Fibroblast of mammary gland (primary cell): ENCODE measurements around the gene PGPEP1.
A peak's percentile ranks its signal among the peaks of the same experiment; 100 is the strongest.

Source experiments
- DNase-seq: peaks from one replicate; pipeline ENCODE4 v3.0.0-alpha.2; 2010; ENCODE audit warnings: low read depth
- H3K4me3 ChIP-seq: 2 replicates; pipeline ENCODE4 v1.5.1; 2011; ENCODE audit warnings: low read depth, mild to moderate bottlenecking, low read length, moderate library complexity; ENCODE audit not compliant: control insufficient read depth
- CTCF ChIP-seq: conservative IDR thresholded peaks from 2 replicates; pipeline ENCODE4 v1.5.1; 2011; ENCODE audit warnings: low read depth, low read length, inconsistent platforms; ENCODE audit not compliant: control insufficient read depth, insufficient read depth

Gene PGPEP1

GRCh38 chr19:18330868-18331267 lies 9.5 kb upstream of the PGPEP1 start:
- H3K4me3 ChIP-seq = no peak overlapping the region
- no peak for TF ChIP-seq CTCF
- no peak for DNase-seq

GRCh38 chr19:18332917-18333530 lies 7.4 kb upstream of the PGPEP1 start:
- H3K4me3 ChIP-seq = no peak overlapping the region
- DNase-seq = no peak
- TF ChIP-seq CTCF = no peak

GRCh38 chr19:18333680-18334079 lies 6.7 kb upstream of the PGPEP1 start:
- TF ChIP-seq CTCF = no peak
- no peak overlapping the region for H3K4me3 ChIP-seq

GRCh38 chr19:18336121-18336520 lies 4.3 kb upstream of the PGPEP1 start:
- TF ChIP-seq CTCF = no peak
- no peak for DNase-seq
- no peak overlapping the region for H3K4me3 ChIP-seq

More at GRCh38 chr19:18333680-18334079, 6.7 kb upstream of the PGPEP1 start:
- DNase-seq = no peak

- TF ChIP-seq CTCF = no peak
- no peak for DNase-seq
- H3K4me3 ChIP-seq = no peak overlapping the region
Observed at GRCh38 chr19:18338541-18338940, 1.9 kb upstream of the PGPEP1 start.

- TF ChIP-seq CTCF = peak; percentile 28
- no peak overlapping the region for H3K4me3 ChIP-seq
- DNase-seq = peak; percentile 21
Observed at GRCh38 chr19:18339723-18340122, 675 bp upstream of the PGPEP1 start.
